Endothelial cell of umbilical vein (primary cell): ENCODE results near the gene RPL18A. TPM values are rescaled to one million over a fixed set of nuclear protein-coding genes. Genes with fewer than 3 reads are reported as not detected.

Source experiments
- BruUV-seq: library from RNA; stranded (reverse); fragments of 400-500 nt; replicated peaks from 2 replicates; lab custom pipeline; 2021; lab: Mats Ljungman, UMichigan
- CTCF ChIA-PET: fragments of 300-600, 350-600 bp; sonication (Branson Sonifier 250); formaldehyde crosslinking; loops from one replicate; lab custom pipeline; 2021; ENCODE audit warnings: antibody characterized with exemption, inconsistent platforms; lab: Charles Lee
- POLR2A ChIA-PET: fragments of 300-600, 350-600 bp; sonication (Branson Sonifier 250); formaldehyde crosslinking; loops from one replicate; lab custom pipeline; 2021; ENCODE audit warnings: antibody characterized with exemption, inconsistent platforms; lab: Charles Lee
- DNase-seq: peaks from one replicate; pipeline ENCODE4 v3.0.0-alpha.2; 2011; ENCODE audit warnings: low read depth, low spot score
- FAIRE-seq: peaks from 2 replicates; lab custom pipeline; 2011; peaks lifted over from hg19 to GRCh38; lab: Jason Lieb, UNC
- H2AFZ ChIP-seq: 2 replicates; pipeline ENCODE4 v1.6.0; 2012; ENCODE audit warnings: low read depth, low read length, control low read depth, inconsistent platforms
- H3K27ac ChIP-seq: 2 replicates; pipeline ENCODE4 v1.5.1; 2011; ENCODE audit warnings: low read depth, mild to moderate bottlenecking, control low read depth, low read length, moderate library complexity; ENCODE audit not compliant: insufficient read depth
- H3K27me3 ChIP-seq, 2 experiments: 2 replicates each; pipeline versions ENCODE4 v1.6.0 to v1.6.1; 2011; ENCODE audit warnings: low read length in 2 of 2, mixed read lengths in 1 of 2; ENCODE audit not compliant: control insufficient read depth in 2 of 2, insufficient read depth in 2 of 2
- H3K36me3 ChIP-seq, 2 experiments: 2 replicates in 1 of 2; 3 replicates in 1 of 2; pipeline ENCODE4 v1.5.1; 2011; ENCODE audit warnings: low read length in 2 of 2, mild to moderate bottlenecking in 1 of 2, moderate library complexity in 1 of 2; ENCODE audit not compliant: control insufficient read depth in 2 of 2, insufficient read depth in 2 of 2; ENCODE audit errors: extremely low read depth in 1 of 2
- H3K4me1 ChIP-seq: 3 replicates; pipeline ENCODE4 v1.5.1; 2011; ENCODE audit warnings: mild to moderate bottlenecking, low read length; ENCODE audit not compliant: control insufficient read depth, insufficient read depth; ENCODE audit errors: extremely low read depth
- H3K4me2 ChIP-seq: 2 replicates; pipeline ENCODE4 v1.6.1; 2011; ENCODE audit warnings: low read length, control low read depth, mixed read lengths; ENCODE audit not compliant: insufficient read depth
- H3K4me3 ChIP-seq, 3 experiments: fragments of 200-600 bp in 1 of 3; sonication (generic), shearing (Covaris generic) in 1 of 3; replicated peaks in 1 of 3; 2 replicates each; pipeline ENCODE4 v1.5.1; 2011 to 2016; ENCODE audit warnings: control low read depth in 3 of 3, low read length in 3 of 3, mild to moderate bottlenecking in 2 of 3, inconsistent platforms in 1 of 3, low read depth in 1 of 3, moderate library complexity in 1 of 3; ENCODE audit not compliant: insufficient read depth in 1 of 3
- H3K79me2 ChIP-seq: 2 replicates; pipeline ENCODE4 v1.6.0; 2012; ENCODE audit warnings: low read length, inconsistent platforms; ENCODE audit not compliant: control insufficient read depth, insufficient read depth
- H3K9ac ChIP-seq: replicated peaks from 2 replicates; pipeline ENCODE3; 2011; ENCODE audit warnings: low read length, control low read depth; ENCODE audit not compliant: insufficient read depth; ENCODE audit errors: extremely low read depth
- H3K9me1 ChIP-seq: replicated peaks from 3 replicates; pipeline ENCODE4 v1.6.0; 2011; ENCODE audit warnings: mild to moderate bottlenecking, low read length; ENCODE audit not compliant: control insufficient read depth, insufficient read depth; ENCODE audit errors: extremely low read depth
- H3K9me3 ChIP-seq: replicated peaks from 2 replicates; pipeline ENCODE4 v1.5.1; 2012; ENCODE audit warnings: low read length, inconsistent platforms; ENCODE audit not compliant: control insufficient read depth, insufficient read depth
- H4K20me1 ChIP-seq: replicated peaks from 2 replicates; pipeline ENCODE3; 2011; ENCODE audit warnings: mild to moderate bottlenecking, low read length; ENCODE audit not compliant: control insufficient read depth, insufficient read depth; ENCODE audit errors: extremely low read depth
- CTCF ChIP-seq, 2 donors: IDR thresholded peaks; 1 replicate in 1 of 2; 2 replicates in 1 of 2; pipeline ENCODE4 v1.5.1; 2011; ENCODE audit warnings: low read length in 2 of 2, mild to moderate bottlenecking in 2 of 2, moderate library complexity in 2 of 2, control low read depth in 1 of 2, inconsistent platforms in 1 of 2, low read depth in 1 of 2; ENCODE audit not compliant: insufficient read depth in 1 of 2; ENCODE audit errors: extremely low read depth in 1 of 2
- EZH2 ChIP-seq: IDR thresholded peaks from 2 replicates; pipeline ENCODE4 v1.6.1; 2012; ENCODE audit warnings: borderline replicate concordance, low read depth, mild to moderate bottlenecking, moderate library complexity, low read length, inconsistent platforms; ENCODE audit not compliant: severe bottlenecking
- FOS ChIP-seq: IDR thresholded peaks from 2 replicates; pipeline ENCODE4 v1.6.1; 2011; ENCODE audit warnings: mild to moderate bottlenecking, low read length, moderate library complexity, borderline replicate concordance; ENCODE audit not compliant: insufficient read depth
- GATA2 ChIP-seq: IDR thresholded peaks from 2 replicates; pipeline ENCODE4 v1.7.0; 2011; ENCODE audit warnings: low read depth, mild to moderate bottlenecking, moderate library complexity, mixed read lengths, low read length; ENCODE audit not compliant: insufficient read length, insufficient read depth
- JUN ChIP-seq: IDR thresholded peaks from 2 replicates; pipeline ENCODE4 v1.6.1; 2011; ENCODE audit warnings: borderline replicate concordance, low read depth; ENCODE audit not compliant: insufficient read length, insufficient read depth
- MYC ChIP-seq: IDR thresholded peaks from one replicate; pipeline ENCODE4 v1.6.1; 2011; ENCODE audit warnings: mild to moderate bottlenecking, low read depth, low read length
- POLR2A ChIP-seq: IDR thresholded peaks from 2 replicates; pipeline ENCODE4 v1.6.1; 2012; ENCODE audit warnings: low read depth, mild to moderate bottlenecking, control low read depth, low read length
- POLR2AphosphoS5 ChIP-seq: IDR thresholded peaks from 2 replicates; pipeline ENCODE4 v1.6.1; 2012; ENCODE audit warnings: low read depth, mild to moderate bottlenecking, control low read depth, low read length, moderate library complexity; ENCODE audit not compliant: insufficient read depth
- dilution Hi-C: fragments of 300-500 bp; cut with MboI; formaldehyde crosslinking; loops from one replicate; pipeline ENCODE4 v1.15.0; 2019; ENCODE audit warnings: low sequenced_read_pairs; ENCODE audit not compliant: extremely low pct_ligation_motif_present
- intact Hi-C: fragments of 100-400 bp; cut with micrococcal nuclease; formaldehyde crosslinking; loops from one replicate; pipeline ENCODE4 v1.10.0; 2022
- polyA plus RNA-seq, 4 experiments: library from polyadenylated mRNA; depleted of rRNA in 3 of 4; stranded (reverse) in 3 of 4; unstranded in 1 of 4; fragments of >200 nt; gene quantifications; 2 replicates each; pipeline versions ENCODE4 v1.2.1 to v1.2.3, GENCODE V29; 2011 to 2012; ENCODE audit warnings: missing spikeins in 1 of 4
- total RNA-seq: library from RNA; stranded (reverse); gene quantifications from 2 replicates; pipeline ENCODE4 v1.2.3, GENCODE V29; 2021
- TF ChIP-seq, protein P1 (sequence below): IDR thresholded peaks from 2 replicates; pipeline ENCODE4 v1.6.1; 2011; ENCODE audit not compliant: insufficient read depth, insufficient read length

Gene RPL18A
- total and polyA plus RNA-seq, 2 donors (not counting 3 experiments of a cell fraction or from before 2014, with no cell fraction given) = 1,970 to 2,869 TPM

DNA sequence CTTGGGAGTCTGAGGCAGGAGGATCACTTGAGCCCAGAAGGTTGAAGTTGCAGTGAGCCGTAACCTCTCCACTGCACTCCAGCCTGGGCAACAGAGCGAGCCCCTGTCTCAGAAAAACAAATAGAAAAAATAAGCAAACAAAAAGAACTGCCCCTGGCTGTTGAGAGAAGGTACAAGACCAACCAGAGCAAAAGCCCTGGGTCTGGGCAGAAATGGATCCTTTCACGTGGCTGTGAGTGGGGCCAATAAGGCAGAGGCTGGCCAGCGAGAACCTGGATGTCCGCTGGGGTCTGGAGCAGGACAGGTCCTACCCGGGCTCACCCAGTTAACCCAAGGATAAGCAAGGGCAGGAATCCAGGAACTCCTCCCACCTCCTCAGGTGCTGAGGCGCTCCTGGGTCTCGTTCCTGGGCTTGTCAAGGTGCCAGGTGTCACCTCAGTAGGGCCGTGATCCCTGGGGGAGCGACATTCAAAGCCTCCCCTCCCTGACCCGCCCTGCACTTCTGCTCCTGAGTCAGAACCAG is 7.3 kb downstream of the RPL18A start:
- Histone ChIP-seq H3K9ac (no peak overlapping the region), H3K27me3 (peaks cover 35% of the 10 kb centered on the region in 2 experiments), H3K4me1 (no peaks in the 10 kb centered on the region), H3K9me1 (no peaks in the 10 kb centered on the region), H3K36me3 (peaks cover 12 to 24% of the 10 kb centered on the region in 2 experiments), H3K4me2 (no peak overlapping the region), H3K9me3 (no peaks in the 10 kb centered on the region), H2AFZ (no peak overlapping the region), H4K20me1 (no peaks in the 10 kb centered on the region), H3K27ac (no peak overlapping the region), H3K79me2 (peaks cover 8% of the 10 kb centered on the region), H3K4me3 (no peak overlapping the region)
- BruUV-seq = no TSS peak
- FAIRE-seq (no peak), DNase-seq (no peak)
- POLR2A ChIA-PET = no interaction called here
- TF ChIP-seq CTCF (IDR thresholded peaks at IDR 0.05; ENCODE audit: extremely low read depth in 1 of 2, insufficient read depth in 1 of 2, low read depth in 1 of 2, low read length in 2 of 2) (no peak), POLR2A (no peak), JUN (no peak), MYC (no peak), FOS (no peak), POLR2AphosphoS5 (no peak), GATA2 (no peak), EZH2 (no peak)
- TF ChIP-seq, protein P1, sequence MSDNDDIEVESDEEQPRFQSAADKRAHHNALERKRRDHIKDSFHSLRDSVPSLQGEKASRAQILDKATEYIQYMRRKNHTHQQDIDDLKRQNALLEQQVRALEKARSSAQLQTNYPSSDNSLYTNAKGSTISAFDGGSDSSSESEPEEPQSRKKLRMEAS = no peak
- intact Hi-C loops = no loop called here
- CTCF ChIA-PET = interaction anchor here (1.3 kb wide), 1 partner anchor 8 kb away, joined by 4 read pairs; the partner anchor contains the start of gene RPL18A
- dilution Hi-C loops = no loop called here
